GM12801 (cell line): ENCODE measurements around the gene ARHGEF17.
A peak's percentile ranks its signal among the peaks of the same experiment; 100 is the strongest.

Source experiments
- CTCF ChIP-seq: IDR thresholded peaks from one replicate; pipeline ENCODE4 v1.5.1; 2011; ENCODE audit warnings: control low read depth; ENCODE audit not compliant: insufficient read length; ENCODE audit errors: extremely low read depth

Gene ARHGEF17

GRCh38 chr11:73291781-73292524 lies 16.1 kb upstream of the ARHGEF17 start:
- TF ChIP-seq CTCF, result no peak

- TF ChIP-seq CTCF, result no peak
Measured at GRCh38 chr11:73292525-73292894, 15.6 kb upstream of the ARHGEF17 start.

GRCh38 chr11:73293356-73293936 lies 14.6 kb upstream of the ARHGEF17 start:
- no peak for TF ChIP-seq CTCF

- TF ChIP-seq CTCF, result no peak
Measured at GRCh38 chr11:73294604-73295003, 13.5 kb upstream of the ARHGEF17 start.

GRCh38 chr11:73295241-73295995 lies 12.7 kb upstream of the ARHGEF17 start:
- TF ChIP-seq CTCF, result peak; percentile 91

GRCh38 chr11:73295996-73296318 lies 12.1 kb upstream of the ARHGEF17 start:
- no peak for TF ChIP-seq CTCF

- no peak for TF ChIP-seq CTCF
Measured at GRCh38 chr11:73296501-73297230, 11.4 kb upstream of the ARHGEF17 start.
